Stomach (tissue), 4 donors: ENCODE results near the gene BATF.

Source experiments
- CTCF ChIP-seq, 7 experiments: fragments of 450-650 bp in 4 of 7; fragments of 200-600 bp in 3 of 7; sonication (generic) in 3 of 7; IDR thresholded peaks; one replicate each; pipeline ENCODE4 v1.5.1; 2016 to 2019; ENCODE audit warnings: antibody characterized with exemption in 7 of 7, control low read depth in 2 of 7, mild to moderate bottlenecking in 1 of 7
- POLR2A ChIP-seq, 4 donors: fragments of 450-650 bp; IDR thresholded peaks; one replicate each; pipeline ENCODE4 v1.6.1; 2016; ENCODE audit warnings: antibody characterized with exemption in 4 of 4, control low read depth in 2 of 4, mild to moderate bottlenecking in 1 of 4, moderate library complexity in 1 of 4
- POLR2AphosphoS5 ChIP-seq, 3 donors: sonication (generic); formaldehyde crosslinking; IDR thresholded peaks; one replicate each; pipeline ENCODE4 v1.6.1; 2016; ENCODE audit warnings: antibody characterized with exemption in 3 of 3

GRCh38 chr14:75513911-75514672, 8.2 kb upstream of the BATF start:
- TF ChIP-seq CTCF (IDR thresholded peaks at IDR 0.05): no peak
- no peak for TF ChIP-seq POLR2AphosphoS5 (IDR thresholded peaks at IDR 0.05)
- no peak for TF ChIP-seq POLR2A (IDR thresholded peaks at IDR 0.05)
